Endometrial microvascular endothelial cells (primary cell): ENCODE measurements around the gene DHX15. TPM values are rescaled to one million over a fixed set of nuclear protein-coding genes. Genes with fewer than 3 reads are reported as not detected.
"Not testable (repeated sequence)": the region's sequence is repeated elsewhere in the genome, so short reads cannot be mapped to it uniquely, and the experiment has no call there.

Source experiments
- in situ Hi-C: cut with HindIII; loops from 2 replicates; pipeline ENCODE4 v1.10.0; 2017; ENCODE audit warnings: low sequenced_read_pairs, low pct_unique_long_range_greater_than_20kb; ENCODE audit errors: inconsistent ontology term
- total RNA-seq: library from RNA; depleted of rRNA; stranded (reverse); fragments of >200 nt; gene quantifications from one replicate; pipeline ENCODE4 v1.2.3, GENCODE V29; 2015; ENCODE audit errors: inconsistent ontology term

The DHX15 gene
- total RNA-seq, 1 donor from 2014 or later, result 155 TPM

DNA sequence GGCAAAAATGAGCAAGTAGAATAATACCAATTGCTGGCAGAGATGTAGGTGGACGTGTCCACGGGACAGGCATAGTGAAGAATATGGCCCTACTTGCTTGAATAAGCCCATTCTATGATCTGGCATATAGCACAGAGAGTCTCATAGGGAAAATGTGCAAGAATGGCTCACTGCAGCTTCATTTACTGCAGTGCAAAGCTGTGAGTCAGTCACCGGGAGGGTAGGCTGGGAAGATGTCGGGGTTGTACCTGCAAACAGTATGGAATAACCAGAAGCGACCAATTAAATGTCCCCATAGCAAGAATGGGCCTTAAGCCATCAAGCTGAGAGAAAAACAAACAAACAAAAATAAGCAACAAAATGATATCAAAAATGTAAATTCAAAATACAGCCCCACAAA is 74.3 kb downstream of the DHX15 start:
- in situ Hi-C loops, result no loop called here

GRCh38 chr4:24508541-24508940 is 75.8 kb downstream of the DHX15 start:
- in situ Hi-C loops, result no loop called here

- in situ Hi-C loops, result no loop called here
Observed at GRCh38 chr4:24507439-24507838, 76.9 kb downstream of the DHX15 start.

GRCh38 chr4:24503090-24503489 is 81.3 kb downstream of the DHX15 start:
- in situ Hi-C loops, result not testable (repeated sequence)

- in situ Hi-C loops, result no loop called here
Observed at GRCh38 chr4:24497221-24497620, 87.1 kb downstream of the DHX15 start.

DNA sequence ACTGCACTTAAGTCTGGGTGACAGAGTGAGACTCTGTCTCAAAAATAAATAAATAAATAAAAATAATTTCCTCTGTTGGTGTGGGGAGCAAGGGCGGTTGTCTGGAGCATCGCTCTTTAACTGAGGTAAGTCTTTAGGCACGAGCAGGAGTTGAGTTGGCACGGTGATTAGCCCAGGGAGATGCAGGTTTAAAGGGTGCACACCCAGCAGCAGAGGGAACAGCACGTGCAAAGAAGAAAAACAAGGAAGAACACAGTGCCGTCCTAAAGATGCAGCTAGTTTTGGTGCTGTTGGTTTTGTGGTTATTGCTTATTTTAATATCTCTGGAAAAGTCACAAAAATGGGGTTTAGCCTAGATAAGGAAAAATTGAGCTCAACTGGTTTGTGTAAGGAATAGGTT is 87.8 kb downstream of the DHX15 start:
- in situ Hi-C loops, result no loop called here

DNA sequence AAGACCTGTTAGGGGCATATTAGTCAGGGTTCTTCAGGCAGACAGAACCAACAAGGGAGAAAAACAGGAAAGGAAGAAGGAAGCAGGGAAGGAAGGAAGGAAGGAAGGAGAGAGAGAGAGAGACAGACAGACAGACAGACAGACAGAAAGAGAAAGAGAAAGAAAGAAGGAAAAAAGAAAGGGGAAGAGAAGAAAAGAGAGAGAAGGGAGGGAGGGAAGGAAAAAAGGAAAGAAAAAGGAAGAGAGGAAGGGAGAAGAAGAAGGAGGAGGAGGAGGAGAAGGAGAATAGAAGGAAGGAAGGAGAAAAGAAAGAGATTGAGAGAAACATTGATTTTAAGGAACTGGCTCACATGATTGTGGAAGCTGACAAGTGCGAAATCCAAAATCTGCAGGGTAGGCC is 89.0 kb downstream of the DHX15 start:
- in situ Hi-C loops, result no loop called here

GRCh38 chr4:24489870-24490269 is 94.5 kb downstream of the DHX15 start:
- in situ Hi-C loops, result no loop called here

GRCh38 chr4:24488399-24489164 is 95.8 kb downstream of the DHX15 start:
- in situ Hi-C loops, result no loop called here

GRCh38 chr4:24482871-24483270 is 101.5 kb downstream of the DHX15 start:
- in situ Hi-C loops, result no loop called here

GRCh38 chr4:24477919-24478318 is 106.4 kb downstream of the DHX15 start:
- in situ Hi-C loops, result no loop called here

Other genes starting within 250 kb of the DHX15 start
- gene SOD3, start 211.0 kb upstream of the DHX15 start, total RNA-seq, result not detected